ENCODE data around the gene TENM3. TPM values are rescaled to one million over a fixed set of nuclear protein-coding genes. Genes with fewer than 3 reads are reported as not detected.

Gene TENM3
- total and polyA plus RNA-seq, 2 donors (not counting 3 experiments of a cell fraction or from before 2014, with no cell fraction given), result 3.2 to 6.2 TPM

DNA sequence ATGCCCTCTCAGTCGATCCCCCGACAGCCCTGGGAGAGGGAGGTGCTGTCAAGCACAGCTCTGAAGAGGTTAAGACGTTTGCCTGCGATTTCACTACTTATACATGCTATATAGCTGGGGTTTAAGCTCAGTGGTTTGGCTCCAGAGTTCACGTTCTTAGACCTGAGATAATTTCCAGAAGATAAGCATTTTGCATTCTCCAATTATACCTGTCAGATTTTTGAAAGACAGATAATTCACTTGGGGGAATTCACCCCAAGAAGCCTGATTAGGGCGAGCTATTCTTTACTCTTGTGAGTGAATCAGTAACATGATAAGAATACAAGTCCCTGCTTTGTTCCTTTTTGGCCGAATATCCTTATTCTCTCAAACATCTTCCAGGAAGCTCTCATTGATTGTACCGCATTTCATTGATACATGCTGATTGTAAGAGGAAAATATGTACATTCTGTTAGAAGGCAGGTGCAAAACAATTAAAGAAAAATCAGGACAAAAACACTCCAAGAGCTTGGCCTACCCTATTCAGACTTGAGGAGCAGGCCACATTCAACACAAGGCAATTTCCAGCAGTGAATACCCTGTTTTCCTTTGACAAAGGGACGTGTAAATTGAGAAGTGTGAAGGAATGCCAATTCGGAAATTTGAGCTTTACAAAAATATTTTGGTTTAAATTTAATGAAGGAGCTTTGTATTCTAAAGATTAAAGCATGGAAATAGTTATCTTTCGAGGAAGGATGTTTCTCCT, 30.2 kb downstream of the TENM3 start:
- CTCF ChIA-PET, result no interaction called here
- no TSS peak for BruUV-seq (replicated peaks)
- H3K4me1 ChIP-seq (ENCODE audit: control insufficient read depth, extremely low read depth, insufficient read depth, low read length), result no peaks in the 10 kb centered on the region

More for the DNA sequence above, 30.2 kb downstream of the TENM3 start:
- dilution Hi-C loops (cut with MboI; ENCODE audit: extremely low pct_ligation_motif_present, low sequenced_read_pairs) (no loop called here), intact Hi-C loops (cut with micrococcal nuclease) (no loop called here)
- Histone ChIP-seq H3K79me2 (ENCODE audit: control insufficient read depth, insufficient read depth, low read length) (no peaks in the 10 kb centered on the region), H2AFZ (ENCODE audit: low read depth, low read length) (no peak overlapping the region), H3K36me3 (ENCODE audit: control insufficient read depth in 2 of 2, extremely low read depth in 1 of 2, insufficient read depth in 2 of 2, low read length in 2 of 2) (no peaks in the 10 kb centered on the region), H3K9ac (replicated peaks; ENCODE audit: extremely low read depth, insufficient read depth, low read length) (no peak overlapping the region), H3K4me2 (ENCODE audit: insufficient read depth, low read length) (no peak overlapping the region), H3K9me3 (replicated peaks; ENCODE audit: control insufficient read depth, insufficient read depth, low read length) (peaks cover 2% of the 10 kb centered on the region), H3K27ac (ENCODE audit: insufficient read depth, low read depth, low read length) (no peak overlapping the region), H3K27me3 (ENCODE audit: control insufficient read depth in 2 of 2, insufficient read depth in 2 of 2, low read length in 2 of 2) (no peaks in the 10 kb centered on the region), H3K4me3 (replicated peaks in 1 of 3; ENCODE audit: insufficient read depth in 1 of 3, low read depth in 1 of 3, low read length in 3 of 3) (no peak overlapping the region), H4K20me1 (replicated peaks; ENCODE audit: control insufficient read depth, extremely low read depth, insufficient read depth, low read length) (no peaks in the 10 kb centered on the region), H3K9me1 (replicated peaks; ENCODE audit: control insufficient read depth, extremely low read depth, insufficient read depth, low read length) (no peaks in the 10 kb centered on the region)
- POLR2A ChIA-PET, result no interaction called here
- no peak for FAIRE-seq
- TF ChIP-seq MYC (IDR thresholded peaks at IDR 0.05; ENCODE audit: low read depth, low read length) (no peak), POLR2A (IDR thresholded peaks at IDR 0.05; ENCODE audit: low read depth, low read length) (no peak), FOS (IDR thresholded peaks at IDR 0.05; ENCODE audit: borderline replicate concordance, insufficient read depth, low read length) (no peak), JUN (IDR thresholded peaks at IDR 0.05; ENCODE audit: borderline replicate concordance, insufficient read depth, insufficient read length, low read depth) (no peak), GATA2 (IDR thresholded peaks at IDR 0.05; ENCODE audit: insufficient read depth, insufficient read length, low read depth, low read length) (no peak), POLR2AphosphoS5 (IDR thresholded peaks at IDR 0.05; ENCODE audit: insufficient read depth, low read depth, low read length) (no peak), EZH2 (IDR thresholded peaks at IDR 0.05; ENCODE audit: borderline replicate concordance, low read depth, low read length, severe bottlenecking) (no peak)
- TF ChIP-seq, protein P1, sequence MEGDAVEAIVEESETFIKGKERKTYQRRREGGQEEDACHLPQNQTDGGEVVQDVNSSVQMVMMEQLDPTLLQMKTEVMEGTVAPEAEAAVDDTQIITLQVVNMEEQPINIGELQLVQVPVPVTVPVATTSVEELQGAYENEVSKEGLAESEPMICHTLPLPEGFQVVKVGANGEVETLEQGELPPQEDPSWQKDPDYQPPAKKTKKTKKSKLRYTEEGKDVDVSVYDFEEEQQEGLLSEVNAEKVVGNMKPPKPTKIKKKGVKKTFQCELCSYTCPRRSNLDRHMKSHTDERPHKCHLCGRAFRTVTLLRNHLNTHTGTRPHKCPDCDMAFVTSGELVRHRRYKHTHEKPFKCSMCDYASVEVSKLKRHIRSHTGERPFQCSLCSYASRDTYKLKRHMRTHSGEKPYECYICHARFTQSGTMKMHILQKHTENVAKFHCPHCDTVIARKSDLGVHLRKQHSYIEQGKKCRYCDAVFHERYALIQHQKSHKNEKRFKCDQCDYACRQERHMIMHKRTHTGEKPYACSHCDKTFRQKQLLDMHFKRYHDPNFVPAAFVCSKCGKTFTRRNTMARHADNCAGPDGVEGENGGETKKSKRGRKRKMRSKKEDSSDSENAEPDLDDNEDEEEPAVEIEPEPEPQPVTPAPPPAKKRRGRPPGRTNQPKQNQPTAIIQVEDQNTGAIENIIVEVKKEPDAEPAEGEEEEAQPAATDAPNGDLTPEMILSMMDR (IDR thresholded peaks at IDR 0.05; ENCODE audit: extremely low read depth in 1 of 2, insufficient read depth in 1 of 2, low read depth in 1 of 2, low read length in 2 of 2), result no peak
- TF ChIP-seq, protein P2, sequence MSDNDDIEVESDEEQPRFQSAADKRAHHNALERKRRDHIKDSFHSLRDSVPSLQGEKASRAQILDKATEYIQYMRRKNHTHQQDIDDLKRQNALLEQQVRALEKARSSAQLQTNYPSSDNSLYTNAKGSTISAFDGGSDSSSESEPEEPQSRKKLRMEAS (IDR thresholded peaks at IDR 0.05; ENCODE audit: insufficient read depth, insufficient read length), result no peak
- DNase-seq (ENCODE audit: low read depth, low spot score), result no peak
